Epithelial cell of prostate (primary cell): Measurements from ENCODE around the gene TRNP1.
A peak's percentile ranks its signal among the peaks of the same experiment; 100 is the strongest.
"Not testable (repeated sequence)": the region's sequence is repeated elsewhere in the genome, so short reads cannot be mapped to it uniquely, and the experiment has no call there.

ENCODE experiments used
- DNase-seq: peaks from one replicate; pipeline ENCODE4 v3.0.0-alpha.2; 2011; ENCODE audit warnings: low read depth, low spot score
- H3K27ac ChIP-seq: fragments of 450-650 bp; 2 replicates; pipeline ENCODE4 v1.5.1; 2017; ENCODE audit warnings: mild to moderate bottlenecking

TRNP1 gene, protein sequence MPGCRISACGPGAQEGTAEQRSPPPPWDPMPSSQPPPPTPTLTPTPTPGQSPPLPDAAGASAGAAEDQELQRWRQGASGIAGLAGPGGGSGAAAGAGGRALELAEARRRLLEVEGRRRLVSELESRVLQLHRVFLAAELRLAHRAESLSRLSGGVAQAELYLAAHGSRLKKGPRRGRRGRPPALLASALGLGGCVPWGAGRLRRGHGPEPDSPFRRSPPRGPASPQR

DNA sequence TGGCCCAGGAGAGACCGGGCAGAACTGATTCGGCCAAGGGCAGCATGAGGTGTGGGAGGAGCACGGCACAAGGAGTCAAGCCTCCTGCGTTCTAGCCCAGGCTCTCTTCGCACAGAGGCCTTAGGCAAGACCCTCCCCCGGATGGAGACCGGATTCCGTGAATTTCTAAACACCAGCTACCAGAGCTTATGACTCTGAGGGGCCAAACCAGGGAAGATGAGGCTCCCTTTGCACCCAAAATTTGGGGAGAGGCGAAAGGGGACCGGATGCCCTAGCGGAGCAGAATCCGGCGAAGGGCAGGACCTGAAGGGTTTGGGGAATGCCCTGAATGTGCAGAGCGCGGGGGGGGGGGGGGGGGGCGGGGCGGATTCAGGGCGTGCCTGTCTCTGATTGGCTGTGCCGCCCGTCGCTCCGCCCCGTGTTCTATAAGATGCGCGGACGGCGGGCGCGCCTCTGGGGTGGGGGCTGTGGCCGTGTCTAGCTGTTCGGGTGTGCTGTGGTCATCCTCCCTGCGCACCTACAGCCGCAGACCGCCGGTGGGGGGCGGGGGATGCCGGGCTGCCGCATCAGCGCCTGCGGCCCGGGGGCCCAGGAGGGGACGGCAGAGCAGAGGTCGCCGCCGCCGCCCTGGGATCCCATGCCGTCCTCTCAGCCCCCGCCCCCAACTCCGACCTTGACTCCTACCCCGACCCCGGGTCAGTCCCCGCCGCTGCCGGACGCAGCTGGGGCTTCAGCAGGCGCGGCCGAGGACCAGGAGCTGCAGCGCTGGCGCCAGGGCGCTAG lies at the start of gene TRNP1:
Gene TRNP1 (plus strand): TSS at position 456 of the 783 bp plus-strand sequence. CDS start 95 bp downstream, at position 551.
- no peak for DNase-seq
- peak within 1 kb of the TSS; percentile 95 for H3K27ac ChIP-seq

DNA sequence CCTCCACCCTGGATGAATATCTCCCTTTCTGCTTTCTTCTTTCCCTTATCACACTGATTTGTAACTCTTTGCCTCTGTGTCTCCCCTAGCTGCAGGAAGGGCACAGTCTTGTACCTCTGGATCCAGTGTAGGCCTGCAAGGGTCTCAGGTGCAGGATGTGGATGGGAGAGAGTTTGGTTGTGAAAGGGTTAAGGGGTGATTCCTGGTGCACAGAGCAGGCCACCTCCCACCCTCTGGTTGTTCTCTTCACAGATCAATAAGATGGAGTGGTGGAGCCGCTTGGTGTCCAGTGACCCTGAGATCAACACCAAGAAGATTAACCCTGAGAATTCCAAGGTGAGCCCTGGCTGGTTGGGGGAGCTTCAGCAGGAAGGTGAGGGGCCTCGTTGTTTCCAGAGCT lies 48.4 kb upstream of the TRNP1 start:
- no peak for DNase-seq
- no peak overlapping the region for H3K27ac ChIP-seq

DNA sequence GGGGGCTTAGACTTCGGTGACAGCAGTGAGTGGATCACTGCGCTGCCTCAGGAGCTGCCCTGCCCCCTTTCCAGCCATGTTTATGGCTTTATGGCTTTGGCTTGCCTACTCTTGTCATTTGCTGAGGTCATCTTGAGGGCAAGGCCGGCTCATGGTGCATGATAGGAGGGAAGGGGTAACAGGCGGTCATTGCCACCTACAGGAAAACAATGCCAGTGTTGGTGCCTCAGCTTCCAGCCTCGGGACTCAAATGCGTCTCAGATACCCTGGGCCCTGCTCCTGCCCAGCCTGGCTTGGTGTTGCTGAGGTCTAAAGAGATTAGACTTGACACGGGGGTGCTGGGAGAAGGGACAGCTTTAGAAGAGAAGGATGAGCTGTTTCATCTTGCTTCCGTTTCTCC lies 47.8 kb upstream of the TRNP1 start:
- no peak for DNase-seq
- no peak overlapping the region for H3K27ac ChIP-seq

DNA sequence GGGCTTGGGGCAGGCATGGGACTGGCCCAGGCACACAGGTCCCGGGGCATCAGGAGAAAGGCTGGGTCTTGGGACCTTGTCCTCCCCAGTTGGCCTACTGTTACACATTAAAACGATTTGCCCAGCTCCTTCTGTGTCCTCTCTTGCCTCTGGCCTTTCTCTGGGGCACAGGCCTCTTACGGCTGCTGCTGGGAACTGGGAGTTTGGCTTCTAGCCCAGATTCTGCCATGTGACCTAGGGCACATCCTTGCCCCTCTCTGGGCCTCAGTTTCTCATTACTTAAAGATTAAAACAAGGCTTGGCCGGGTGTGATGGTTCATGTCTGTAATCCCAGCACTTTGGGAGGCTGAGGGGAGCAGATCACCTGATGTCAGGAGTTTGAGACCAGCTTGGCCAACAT lies 47.2 kb upstream of the TRNP1 start:
- H3K27ac ChIP-seq: no peak overlapping the region
- DNase-seq: no peak

DNA sequence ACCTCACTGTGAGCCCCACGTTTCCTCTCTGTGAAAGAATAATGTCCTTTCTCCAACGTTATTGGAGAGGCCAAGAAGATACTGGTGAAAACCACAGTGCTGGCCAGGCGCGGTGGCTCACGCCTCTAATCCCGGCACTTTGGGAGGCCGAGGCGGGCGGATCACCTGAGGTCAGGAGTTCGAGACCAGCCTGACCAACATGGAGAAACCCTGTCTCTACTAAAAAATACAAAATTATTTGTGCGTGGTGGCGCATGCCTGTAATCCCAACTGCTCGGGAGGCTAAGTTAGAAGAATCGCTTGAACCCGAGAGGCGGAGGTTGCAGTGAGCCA lies 44.8 kb upstream of the TRNP1 start:
- not testable (repeated sequence) for DNase-seq, H3K27ac ChIP-seq

DNA sequence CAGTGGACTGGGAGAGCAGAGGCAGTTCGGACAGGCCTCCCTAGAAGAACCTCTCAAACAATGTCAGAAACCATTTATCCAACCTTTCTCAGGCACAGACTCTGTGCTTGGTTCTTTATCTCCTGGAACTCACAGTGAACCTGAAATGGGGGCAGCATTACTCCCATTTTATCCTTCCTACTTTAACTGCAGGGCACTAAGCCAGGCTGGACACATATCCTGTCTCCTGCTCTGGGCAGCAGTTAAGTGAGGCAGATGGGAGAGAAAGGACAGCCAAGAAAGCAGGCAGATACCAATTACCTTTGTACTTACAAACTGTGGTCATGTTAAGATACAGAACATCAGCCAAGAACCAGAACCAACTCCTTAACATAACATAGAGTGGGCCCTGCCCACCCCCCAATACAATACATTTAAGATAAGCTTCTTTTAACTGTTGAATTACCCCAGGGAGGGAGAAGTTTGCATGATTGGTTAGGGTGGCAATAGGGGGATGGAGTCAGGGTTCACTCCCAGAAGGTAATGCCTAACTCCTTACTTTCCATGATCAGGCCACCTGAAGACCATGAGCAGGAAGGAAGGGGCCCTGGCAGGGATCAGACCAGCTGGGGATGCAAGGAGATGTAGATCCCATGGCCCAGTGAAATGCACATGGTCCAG lies 44.1 kb upstream of the TRNP1 start:
- H3K27ac ChIP-seq: no peak overlapping the region

DNA sequence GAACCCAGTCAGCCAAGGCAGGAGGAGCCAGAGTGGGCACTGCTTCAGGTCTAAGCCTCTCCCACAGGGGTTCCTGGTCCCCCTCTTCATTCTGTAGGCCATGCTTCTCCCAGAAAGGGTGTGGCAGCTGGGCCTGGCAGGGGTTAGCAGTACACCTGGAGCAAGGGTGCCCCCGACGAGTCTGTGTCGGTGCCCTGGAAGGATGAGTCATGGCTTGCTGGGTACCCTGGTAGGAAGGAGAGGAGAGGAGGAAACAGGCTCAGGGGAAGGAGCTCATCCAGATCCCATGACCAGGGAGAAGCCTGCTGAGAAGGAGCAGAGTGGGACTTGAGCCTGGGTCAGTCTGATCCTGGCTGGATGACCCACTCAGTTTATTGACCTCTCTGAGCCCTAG lies 43.6 kb upstream of the TRNP1 start:
- no peak overlapping the region for H3K27ac ChIP-seq
- no peak for DNase-seq

More for the DNA sequence above, 44.1 kb upstream of the TRNP1 start:
- DNase-seq: no peak

DNA sequence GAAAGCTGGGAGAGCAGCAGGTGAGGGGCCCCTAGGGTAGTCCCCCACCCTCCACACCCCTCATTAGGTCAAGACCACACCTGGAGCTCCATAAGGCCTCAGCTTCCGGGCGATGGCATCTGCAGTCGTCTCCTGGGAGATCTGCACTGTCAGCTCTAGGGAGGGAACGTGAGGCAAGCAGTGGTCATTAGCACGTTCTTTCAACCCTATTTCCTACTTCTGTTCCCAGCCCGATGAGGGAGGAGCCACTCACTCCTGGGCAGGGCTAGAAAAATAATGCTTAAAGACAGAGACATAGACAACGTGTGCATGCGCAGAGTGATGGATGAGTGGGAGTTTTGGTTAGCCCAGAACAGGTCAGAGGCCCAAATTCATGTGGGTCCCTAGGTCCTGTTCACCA lies 42.9 kb upstream of the TRNP1 start:
- no peak overlapping the region for H3K27ac ChIP-seq
- no peak for DNase-seq

DNA sequence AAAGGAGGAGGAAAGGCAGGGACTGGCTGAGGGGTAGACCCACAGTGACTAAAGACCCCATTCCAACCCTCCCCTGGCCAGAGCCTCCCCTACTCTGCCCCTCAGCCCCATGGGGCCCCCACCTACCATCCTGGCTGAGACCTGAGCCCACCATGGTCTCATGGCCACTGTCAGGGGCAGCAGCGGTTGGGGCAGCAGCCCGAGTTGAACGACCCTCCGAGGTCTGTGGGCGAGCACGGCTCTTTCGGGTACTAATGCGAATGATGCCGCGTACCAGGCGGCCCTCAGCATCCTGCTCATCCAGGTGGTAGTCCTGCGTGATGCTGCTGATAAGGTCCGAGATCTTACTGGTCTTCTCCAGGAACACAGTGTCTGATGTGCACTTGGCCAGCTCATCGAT lies 42.3 kb upstream of the TRNP1 start:
- H3K27ac ChIP-seq: no peak overlapping the region
- DNase-seq: no peak

DNA sequence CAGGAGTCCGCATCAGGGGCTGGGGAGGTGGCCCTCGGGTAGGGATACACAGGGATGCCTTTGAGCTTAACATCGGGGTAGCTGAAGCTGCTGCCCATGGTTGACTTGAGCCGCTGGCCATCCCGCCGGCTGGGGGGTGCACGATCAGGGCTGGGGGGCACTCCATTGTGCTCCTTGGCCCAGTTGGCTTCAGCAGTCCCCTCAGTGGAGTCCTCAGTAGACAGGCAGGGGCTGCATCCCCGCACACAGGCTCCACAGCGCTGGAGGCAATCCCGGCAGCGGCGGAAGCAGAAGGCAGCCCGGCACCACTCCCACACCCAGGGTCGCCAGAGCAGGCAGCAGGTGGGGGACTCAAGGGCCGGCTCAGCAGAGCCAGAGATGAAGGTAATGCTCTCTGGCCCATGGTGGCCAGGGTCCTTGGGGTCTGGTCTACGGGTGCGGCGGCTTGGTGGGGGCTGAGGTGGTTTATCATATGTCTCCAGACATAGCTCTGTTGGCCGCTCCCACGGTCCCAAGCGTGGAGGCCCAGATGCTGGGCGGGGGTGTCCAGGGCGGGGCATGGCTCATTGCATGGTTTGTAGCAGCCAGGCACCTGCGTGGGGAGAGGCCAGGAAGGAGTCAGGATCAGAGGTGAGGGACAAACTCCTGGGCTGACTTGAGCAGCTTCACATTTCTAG lies 41.5 kb upstream of the TRNP1 start:
- DNase-seq: no peak
- H3K27ac ChIP-seq: no peak overlapping the region

DNA sequence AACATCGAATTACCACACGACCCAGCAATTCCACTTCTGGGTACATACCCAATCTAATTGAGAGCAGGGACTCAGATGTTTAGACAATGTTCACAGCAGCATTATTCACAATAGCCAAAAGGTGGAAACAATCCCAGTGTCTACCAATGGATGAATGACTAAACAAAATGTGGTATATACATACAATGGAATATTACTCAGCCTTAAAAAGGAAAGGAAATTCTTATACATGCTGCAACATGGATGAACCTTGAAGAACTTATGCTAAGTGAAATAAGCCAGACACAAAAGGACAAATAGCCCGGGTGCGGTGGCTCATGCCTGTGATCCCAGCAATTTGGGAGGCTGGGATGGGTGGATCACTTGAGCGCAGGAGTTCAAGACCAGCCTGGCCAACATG lies 40.1 kb upstream of the TRNP1 start:
- H3K27ac ChIP-seq: no peak overlapping the region
- DNase-seq: no peak

DNA sequence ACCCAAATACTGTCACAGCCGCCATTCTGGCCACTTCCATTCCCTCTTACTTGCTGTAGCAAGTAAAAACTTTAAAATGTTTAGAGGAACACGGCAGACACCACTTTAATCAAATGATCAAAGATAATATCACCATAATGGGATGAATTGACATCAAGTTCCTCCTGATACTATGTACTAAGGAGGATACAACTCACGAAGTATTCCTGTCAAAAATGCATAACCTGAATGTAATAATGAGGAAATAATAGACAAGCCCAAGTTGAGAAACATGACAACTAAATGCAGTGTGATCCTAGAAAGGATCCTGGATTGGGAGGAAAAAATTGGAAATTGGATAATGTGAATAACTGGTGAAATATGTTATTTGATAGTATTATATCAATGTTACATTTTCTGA lies 37.2 kb upstream of the TRNP1 start:
- DNase-seq: no peak
- no peak overlapping the region for H3K27ac ChIP-seq

DNA sequence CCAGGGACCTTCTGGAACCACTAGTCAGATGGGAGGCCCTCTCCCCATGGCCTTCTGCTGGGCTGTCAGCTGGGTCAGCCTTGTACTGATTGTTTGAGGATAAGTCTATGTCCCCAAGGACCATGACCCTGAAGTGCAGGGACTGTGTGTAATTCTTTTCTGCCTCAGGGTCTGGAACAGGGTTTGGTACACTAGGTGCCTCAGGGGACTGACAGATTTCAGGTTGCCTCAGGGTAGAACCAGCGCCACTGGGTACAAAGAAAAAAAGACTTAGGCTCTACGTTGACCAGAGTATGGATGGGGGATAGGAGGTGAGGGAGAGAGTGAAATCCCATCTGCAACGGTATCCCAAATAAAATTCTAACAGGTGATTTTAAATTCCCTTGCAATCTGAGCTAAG lies 36.2 kb upstream of the TRNP1 start:
- no peak overlapping the region for H3K27ac ChIP-seq
- DNase-seq: no peak

DNA sequence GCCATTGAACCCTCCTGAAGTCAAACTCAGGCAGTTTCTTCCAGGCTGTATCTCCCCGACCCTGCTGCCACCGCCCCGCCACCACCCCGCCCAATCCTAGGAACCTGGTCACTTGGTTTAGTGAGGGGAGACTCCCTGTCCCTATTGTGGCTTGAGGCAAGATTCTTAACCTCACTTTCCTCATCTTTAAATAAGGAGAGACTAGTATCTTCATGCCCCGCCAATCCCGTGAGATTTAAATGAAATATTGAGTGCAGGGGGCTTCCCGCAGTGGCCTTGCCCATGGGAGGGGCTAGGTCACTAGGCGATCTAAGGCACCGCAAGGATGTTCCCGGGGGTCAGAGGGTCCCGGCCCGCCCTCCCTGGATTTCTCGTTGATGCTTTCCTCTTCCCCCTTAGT lies 34.2 kb upstream of the TRNP1 start:
- no peak for DNase-seq
- H3K27ac ChIP-seq: peak overlapping the region; percentile 82

DNA sequence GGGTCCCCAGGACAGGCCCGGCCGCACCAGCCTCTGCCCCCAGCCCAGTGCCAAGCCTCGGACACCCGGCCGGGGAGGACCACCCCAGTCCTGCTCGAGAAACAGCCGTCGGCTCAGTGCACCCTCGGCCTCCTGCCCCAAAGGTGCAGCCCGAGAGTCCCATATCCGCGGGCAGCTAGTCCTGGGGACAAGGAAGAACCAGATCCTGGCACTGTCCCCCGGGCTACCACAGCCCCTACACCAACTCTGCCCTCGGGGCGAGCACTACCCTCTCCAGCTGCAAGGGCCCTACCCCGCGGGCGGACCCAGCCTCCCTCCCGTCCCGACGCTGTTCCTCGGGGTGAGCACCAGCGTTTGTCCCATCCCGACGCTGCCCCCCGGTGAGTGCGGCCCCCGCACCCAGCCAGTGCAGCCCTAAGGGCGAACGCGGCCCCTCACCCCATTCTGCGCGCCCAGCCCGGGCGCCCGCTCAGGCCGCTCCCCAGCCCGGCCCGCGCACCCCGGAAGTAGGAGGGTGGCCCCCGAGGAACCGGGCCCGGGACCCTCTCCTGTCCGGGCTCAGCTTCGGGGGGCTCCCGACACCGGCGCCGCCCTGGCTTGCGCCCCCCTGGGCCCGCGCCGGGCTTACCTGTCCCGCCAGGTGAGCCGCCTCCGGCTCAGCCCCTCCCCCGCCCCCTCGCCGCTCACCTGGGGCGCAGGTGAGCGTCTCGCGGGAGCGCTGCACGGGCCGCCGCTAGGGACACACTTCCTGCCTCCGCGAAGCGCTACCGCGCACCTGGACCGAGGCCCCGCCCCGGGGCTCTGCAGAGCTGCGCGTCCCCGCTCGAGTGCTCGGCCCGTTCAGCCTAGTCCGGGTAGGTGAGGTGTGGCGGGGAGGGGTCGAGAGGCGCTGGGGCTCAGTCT lies 33.5 kb upstream of the TRNP1 start, which contains the start of gene KDF1:
Gene KDF1 (minus strand): TSS at position 747 of the 903 bp plus-strand sequence. CDS start 8,088 bp downstream, outside the sequence.
- DNase-seq: peak; percentile 45
- H3K27ac ChIP-seq: peak within 1 kb of the TSS; percentile 82

DNA sequence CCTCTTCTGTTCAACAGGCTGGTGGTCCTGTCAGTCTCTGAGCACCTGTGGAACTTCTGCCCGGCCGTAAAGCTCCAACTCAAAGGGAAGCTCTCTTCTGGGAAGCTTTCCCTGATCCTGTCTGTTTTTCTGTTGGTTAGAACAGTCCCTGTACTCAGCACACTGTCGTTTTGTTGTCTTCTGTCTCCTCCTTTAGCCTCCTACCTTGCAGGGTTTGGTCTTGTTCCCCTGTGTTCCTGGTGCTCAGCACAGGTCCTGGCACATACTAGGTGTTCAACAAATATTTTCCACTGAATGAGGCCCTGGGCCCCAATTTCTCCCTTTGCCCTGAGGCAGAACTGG lies 32.9 kb upstream of the TRNP1 start:
- no peak for DNase-seq
- H3K27ac ChIP-seq: peak overlapping the region; percentile 82

DNA sequence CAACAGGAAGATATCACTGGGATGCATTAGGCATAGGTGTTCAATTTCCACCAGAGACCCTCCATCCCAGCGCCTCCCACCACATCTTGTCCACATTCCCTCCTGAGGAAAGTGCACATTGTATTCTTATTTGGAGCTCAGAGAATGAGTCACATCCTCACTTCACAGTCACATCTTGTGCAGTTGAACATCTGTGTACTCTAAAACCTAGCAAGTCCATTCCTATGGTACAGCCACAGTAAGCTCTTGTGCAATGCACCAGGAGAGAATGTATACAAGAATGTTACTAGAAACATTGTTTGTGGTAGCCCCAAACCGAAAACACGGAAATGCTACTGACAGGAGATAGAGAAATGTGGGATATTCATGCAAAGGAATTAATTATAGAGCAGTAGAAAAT lies 31.7 kb upstream of the TRNP1 start:
- H3K27ac ChIP-seq: peak overlapping the region; percentile 82
- DNase-seq: peak; percentile 60

DNA sequence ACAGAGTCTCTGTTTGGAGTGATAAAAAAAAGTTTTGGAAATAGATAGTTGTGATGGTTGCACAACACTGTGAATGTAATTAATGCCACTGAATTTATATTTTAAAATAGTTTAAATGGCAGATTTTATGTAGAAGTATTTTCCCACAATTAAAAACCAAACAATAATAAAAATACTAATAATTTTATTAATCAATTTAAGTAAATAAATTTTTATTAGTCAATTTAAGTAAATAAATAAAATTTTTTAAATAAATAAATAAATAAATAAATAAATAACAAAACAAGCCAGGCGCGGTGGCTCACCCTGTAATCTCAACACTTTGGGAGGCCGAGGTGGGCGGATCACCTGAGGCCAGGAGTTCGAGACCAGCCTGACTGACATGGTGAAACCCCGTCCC lies 28.3 kb upstream of the TRNP1 start:
- H3K27ac ChIP-seq: no peak overlapping the region
- DNase-seq: no peak

DNA sequence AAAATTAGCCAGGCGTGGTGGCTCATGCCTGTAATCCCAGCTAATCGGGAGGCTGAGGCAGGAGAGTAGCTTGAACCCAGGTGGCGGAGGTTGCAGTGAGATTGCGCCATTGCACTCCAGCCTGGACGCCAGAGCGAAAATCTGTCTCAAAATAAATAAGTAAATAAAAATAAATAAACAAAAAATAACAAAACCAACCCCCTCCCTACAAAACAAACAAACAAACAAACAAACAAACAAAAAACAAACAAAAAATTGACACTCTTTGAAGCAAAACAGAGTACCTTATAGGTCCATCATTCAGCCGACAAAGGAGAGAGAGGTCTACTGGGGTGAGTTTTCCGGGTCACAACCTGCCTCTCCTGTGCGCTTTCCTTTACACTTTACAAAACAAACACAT lies 27.9 kb upstream of the TRNP1 start:
- H3K27ac ChIP-seq: no peak overlapping the region
- DNase-seq: no peak

DNA sequence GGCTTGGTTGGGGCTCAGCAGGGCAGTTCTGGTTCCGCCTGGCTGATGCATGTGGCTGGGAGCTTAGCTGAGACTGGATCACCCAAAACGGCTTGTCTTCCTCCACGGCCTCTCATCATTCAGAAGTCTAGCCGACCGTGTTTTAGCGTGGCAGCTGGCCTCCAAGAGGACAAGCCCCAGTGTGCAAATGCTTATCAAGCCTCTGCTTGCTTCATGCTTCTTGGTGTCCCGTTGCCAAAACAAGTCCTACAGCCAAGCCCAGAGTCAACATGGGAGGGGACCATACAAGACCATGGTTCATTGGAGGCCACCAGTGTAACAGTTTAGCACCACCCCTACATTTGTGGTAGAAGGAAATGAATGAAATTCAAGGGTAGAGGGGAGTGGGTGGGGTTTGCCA lies 22.7 kb upstream of the TRNP1 start:
- no peak overlapping the region for H3K27ac ChIP-seq
- DNase-seq: no peak
